GM18507 (cell line): ENCODE data around the gene STK11IP.

Experiments used
- DNase-seq: peaks from one replicate; pipeline ENCODE4 v3.0.0; 2011; ENCODE audit warnings: low read depth; ENCODE audit not compliant: insufficient read length; ENCODE audit errors: extremely low spot score
- FAIRE-seq: peaks from 2 replicates; lab custom pipeline; 2011; peaks lifted over from hg19 to GRCh38; lab: Jason Lieb, UNC

Gene STK11IP

DNA sequence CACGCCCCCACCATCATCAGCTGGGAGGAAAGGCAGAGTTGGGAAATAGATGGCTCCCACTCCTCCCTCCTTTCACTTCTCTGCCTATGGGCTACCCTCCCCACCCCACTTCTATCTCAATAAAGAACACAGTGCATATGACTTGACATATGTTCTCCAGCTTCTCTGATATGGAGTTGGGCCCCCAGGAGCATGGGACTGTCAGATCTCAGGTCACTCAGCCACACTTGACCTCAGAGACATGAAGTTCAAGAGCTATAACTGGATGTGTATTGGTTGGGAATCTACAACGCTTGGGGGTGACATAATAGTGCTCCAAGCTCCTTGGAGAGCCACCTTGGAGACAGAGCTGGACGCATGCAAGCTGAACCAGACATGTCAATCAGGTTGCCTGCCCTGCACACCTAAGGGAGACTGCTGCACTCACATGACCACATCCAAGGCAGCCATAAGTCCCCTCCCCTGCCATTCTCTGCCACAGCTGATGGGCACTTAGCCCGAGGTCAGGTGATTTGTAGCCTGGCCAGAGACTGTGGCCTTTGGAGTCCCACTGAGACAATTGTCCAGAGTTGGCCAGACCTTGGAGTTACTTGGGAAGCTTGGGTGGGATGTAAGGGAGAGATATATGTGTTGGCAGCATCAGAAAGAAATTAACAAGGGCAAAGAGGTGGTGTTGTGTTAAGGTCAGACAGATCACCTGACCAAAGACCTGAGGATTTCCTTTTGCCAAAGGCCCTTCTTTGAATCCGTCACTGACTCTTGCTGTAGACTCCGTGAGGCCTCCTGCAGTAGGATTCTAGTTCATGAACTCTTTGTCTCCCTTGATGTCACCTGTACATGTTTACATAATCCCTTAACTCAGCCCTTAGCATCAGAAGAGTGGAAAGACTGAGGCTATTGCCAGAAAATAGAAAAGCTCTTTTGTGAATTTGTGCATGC, 21.8 kb upstream of the STK11IP start:
- DNase-seq: no peak
- no peak for FAIRE-seq

DNA sequence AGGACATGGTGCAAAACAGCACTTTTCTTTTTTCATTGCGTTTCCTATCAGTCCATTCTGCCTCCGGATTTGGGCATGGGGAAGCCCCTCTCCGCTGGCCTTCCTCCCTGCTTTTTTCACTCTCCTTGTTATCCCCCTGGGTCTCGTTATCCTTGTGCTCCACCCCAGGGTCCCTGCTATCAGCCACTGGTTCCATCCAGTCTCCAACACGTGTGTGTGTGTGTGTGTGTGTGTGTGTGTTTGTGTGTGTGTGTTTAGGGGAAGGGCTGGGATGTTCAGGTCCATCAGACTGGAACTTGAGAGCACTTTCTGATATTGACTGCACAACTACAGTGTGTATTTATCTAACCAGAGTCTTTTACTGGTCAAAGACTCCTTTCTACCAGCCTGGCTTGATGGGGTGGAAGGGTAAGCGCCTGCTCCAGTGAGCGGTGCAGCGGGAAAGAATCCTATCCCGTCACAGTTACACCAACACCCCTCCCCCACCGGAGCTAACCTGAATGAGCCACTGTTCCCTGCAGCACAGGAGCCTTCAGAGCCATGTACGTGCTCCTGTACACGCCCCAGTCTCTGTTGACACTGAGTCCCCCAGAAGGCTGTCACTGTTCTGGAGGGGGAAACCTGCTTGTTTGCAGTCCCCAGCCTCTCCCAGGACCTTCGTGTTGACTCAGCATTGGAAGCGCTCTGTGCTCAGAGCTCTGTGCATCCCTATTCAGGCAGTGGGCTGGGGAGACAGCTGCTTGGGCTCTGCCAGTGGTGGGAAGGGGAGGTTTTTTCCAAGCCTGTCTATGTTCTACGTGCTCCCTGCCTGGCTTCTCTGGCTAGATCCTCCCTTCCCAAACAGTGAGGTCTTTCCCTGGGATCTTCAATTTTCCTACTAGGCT, 20.9 kb upstream of the STK11IP start:
- DNase-seq (no peak), FAIRE-seq (no peak)

DNA sequence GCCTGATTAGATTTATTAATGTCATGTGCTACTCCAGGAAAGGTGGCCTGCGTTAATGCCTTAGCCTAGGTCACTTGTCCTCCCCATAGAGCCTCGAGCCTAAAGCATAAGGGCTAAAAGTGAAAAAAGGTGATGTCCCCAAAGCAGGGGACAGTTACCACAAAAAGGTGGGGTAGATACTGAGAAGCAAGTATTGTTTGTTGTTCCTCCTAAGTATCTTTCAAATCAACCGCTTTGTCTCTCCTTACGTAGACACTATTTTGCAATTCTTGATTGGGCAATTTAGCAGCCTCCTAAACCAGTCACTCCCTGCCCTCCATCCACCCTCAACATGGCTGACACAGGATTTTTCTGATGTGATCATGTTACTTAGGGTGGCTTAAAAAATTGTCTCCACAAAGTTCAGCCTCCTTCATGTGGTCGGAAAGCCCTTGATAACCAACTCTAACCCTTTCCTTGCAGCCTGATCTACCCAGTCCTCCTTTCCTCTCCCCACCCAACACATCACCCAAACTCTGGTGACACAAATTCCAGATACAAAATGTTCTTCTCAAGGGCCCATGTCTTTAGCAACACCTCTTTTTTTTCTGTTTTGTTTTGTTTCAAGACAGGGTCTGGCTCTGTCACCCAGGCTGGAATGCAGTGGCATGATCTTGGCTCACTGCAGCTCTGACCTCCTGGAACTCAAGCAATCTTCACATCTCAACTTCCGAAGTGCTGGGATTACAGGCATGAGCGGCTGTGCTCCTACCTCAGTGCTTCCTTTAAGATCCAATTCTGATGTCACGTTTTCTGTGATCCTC, 18.6 kb upstream of the STK11IP start:
- DNase-seq: no peak
- FAIRE-seq: no peak

- DNase-seq: no peak
These were observed 16.3 kb upstream of the STK11IP start for GRCh38 chr2:219581346-219581745.

GRCh38 chr2:219591091-219591490, 6.6 kb upstream of the STK11IP start:
- FAIRE-seq (no peak), DNase-seq (no peak)

More at GRCh38 chr2:219581346-219581745, 16.3 kb upstream of the STK11IP start:
- no peak for FAIRE-seq

GRCh38 chr2:219592736-219593135, 4.9 kb upstream of the STK11IP start:
- no peak for DNase-seq

GRCh38 chr2:219593154-219593553, 4.5 kb upstream of the STK11IP start:
- FAIRE-seq (no peak), DNase-seq (no peak)

More at GRCh38 chr2:219592736-219593135, 4.9 kb upstream of the STK11IP start:
- no peak for FAIRE-seq

GRCh38 chr2:219595256-219595655, 2.4 kb upstream of the STK11IP start:
- DNase-seq (no peak), FAIRE-seq (no peak)

GRCh38 chr2:219596954-219597551, 604 bp upstream of the STK11IP start:
- FAIRE-seq: no peak
- no peak for DNase-seq

GRCh38 chr2:219598308-219599078, 836 bp downstream of the STK11IP start:
- FAIRE-seq (no peak), DNase-seq (no peak)

DNA sequence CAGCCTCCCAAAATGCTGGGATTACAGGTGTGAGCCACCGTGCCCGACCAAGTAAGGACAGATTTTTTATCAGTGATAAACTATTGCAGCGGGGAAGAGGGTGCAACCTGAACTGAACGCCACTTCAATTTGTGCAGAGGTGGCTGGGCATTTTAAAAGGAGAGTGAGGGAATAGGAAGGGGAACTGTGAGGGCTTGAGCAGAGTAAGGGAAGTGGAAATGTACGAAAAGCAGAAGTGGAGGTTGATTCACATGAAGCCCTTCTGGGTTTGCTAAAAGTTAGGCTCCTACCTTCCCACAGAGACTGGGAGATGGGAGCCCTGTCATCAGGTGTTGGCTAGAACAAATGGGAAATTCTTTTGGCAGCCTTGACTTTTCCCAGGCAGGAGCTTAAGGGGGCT, 6.1 kb downstream of the STK11IP start:
- DNase-seq: no peak
- FAIRE-seq: no peak

- DNase-seq (no peak), FAIRE-seq (no peak)
These were observed 7.9 kb downstream of the STK11IP start for GRCh38 chr2:219605607-219605954.

GRCh38 chr2:219607931-219608330, 10.3 kb downstream of the STK11IP start:
- FAIRE-seq (no peak), DNase-seq (no peak)

DNA sequence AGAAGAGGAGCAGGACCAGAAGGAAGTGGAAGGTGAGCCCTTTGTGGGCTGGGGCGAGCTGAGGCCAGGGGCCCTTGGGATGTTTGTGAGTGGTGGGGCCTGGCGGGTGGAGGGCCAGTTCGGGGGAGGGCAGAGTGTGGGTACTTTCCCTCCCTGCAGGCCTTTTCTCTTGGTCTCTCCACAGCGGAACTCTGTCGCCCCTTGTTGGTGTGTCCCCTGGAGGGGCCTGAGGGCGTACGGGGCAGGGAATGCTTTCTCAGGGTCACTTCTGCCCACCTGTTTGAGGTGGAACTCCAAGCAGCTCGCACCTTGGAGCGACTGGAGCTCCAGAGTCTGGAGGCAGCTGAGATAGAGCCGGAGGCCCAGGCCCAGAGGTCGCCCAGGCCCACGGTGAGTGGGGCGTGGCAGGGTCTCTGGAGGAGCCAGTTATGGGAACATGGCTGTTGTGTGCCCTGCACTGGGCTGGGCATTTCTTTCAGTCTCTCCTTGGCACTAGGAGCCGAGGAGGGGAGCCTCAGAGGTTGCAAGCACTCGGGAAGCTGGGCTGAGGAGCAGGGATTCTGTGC, 10.8 kb downstream of the STK11IP start:
- no peak for DNase-seq
- no peak for FAIRE-seq

DNA sequence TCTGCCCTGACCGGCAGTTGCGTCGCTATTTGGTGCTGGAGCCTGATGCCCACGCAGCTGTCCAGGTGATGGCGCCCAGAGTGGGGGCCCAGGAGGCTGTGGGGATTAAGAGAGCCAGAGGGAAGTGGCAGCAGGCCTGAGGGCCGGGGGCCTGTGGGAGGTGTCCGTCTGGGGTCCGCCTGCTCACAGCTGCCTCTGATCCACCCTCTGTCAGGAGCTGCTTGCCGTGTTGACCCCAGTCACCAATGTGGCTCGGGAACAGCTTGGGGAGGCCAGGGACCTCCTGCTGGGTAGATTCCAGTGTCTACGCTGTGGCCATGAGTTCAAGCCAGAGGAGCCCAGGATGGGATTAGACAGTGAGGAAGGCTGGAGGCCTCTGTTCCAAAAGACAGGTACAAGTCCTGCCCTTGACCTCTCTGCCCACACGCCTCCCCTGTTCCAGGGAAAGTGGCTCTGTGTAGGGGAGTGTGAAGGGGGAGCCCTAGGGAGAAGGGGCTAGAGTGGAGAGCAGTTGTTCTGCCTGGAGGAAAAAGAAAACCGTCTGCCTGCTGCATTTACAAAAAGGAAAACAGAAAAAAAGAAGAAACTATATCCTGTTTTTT, 11.6 kb downstream of the STK11IP start:
- no peak for DNase-seq
- FAIRE-seq: no peak

GRCh38 chr2:219611306-219611705, 13.6 kb downstream of the STK11IP start:
- DNase-seq: no peak
- FAIRE-seq: no peak

DNA sequence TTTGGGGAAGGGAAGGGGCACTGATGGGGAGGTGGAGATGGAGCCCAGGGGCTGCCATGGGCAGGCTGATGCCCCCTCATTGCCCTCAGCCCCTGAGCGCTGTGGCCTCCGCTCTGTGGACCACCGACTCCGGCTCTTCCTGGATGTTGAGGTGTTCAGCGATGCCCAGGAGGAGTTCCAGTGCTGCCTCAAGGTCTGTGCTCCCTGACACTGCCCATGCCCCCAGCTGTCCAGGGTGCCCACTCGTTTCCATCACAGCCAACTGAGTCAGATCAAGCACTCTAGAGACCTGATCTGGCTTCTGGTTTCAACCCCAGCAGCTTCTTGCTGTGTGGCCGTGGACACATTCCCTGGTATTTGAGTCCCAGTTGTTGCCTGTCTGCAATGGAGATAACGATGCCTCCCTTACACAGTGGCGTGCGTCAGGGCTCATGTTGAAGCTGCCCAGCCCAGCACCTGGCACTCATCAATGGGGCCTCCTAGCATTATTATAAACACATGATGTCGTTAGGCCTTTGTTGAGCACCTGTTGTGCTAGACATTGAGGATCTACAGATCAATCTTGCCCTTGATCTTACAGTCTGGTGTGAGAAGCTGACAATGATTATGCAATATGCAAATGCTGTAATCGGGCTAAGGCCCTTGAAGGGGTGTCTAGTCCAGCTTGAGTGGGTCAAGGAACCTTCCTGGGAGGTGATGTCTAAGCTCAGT, 14.4 kb downstream of the STK11IP start:
- no peak for FAIRE-seq
- no peak for DNase-seq
